GM18951 (cell line): Measurements from ENCODE around the gene PSMD6.

Experiments
- POLR2A ChIP-seq: IDR thresholded peaks from 4 replicates; pipeline ENCODE4 v1.6.1; 2011; ENCODE audit warnings: mild to moderate bottlenecking; ENCODE audit not compliant: insufficient read length, insufficient read depth; ENCODE audit errors: extremely low read depth
- in situ Hi-C: fragments of 300-500 bp; cut with MboI; formaldehyde crosslinking; loops from one replicate; pipeline ENCODE4 v1.12.0; 2022; ENCODE audit warnings: low sequenced_read_pairs, mixed read lengths, inconsistent platforms; ENCODE audit not compliant: unreplicated experiment

Gene PSMD6

DNA sequence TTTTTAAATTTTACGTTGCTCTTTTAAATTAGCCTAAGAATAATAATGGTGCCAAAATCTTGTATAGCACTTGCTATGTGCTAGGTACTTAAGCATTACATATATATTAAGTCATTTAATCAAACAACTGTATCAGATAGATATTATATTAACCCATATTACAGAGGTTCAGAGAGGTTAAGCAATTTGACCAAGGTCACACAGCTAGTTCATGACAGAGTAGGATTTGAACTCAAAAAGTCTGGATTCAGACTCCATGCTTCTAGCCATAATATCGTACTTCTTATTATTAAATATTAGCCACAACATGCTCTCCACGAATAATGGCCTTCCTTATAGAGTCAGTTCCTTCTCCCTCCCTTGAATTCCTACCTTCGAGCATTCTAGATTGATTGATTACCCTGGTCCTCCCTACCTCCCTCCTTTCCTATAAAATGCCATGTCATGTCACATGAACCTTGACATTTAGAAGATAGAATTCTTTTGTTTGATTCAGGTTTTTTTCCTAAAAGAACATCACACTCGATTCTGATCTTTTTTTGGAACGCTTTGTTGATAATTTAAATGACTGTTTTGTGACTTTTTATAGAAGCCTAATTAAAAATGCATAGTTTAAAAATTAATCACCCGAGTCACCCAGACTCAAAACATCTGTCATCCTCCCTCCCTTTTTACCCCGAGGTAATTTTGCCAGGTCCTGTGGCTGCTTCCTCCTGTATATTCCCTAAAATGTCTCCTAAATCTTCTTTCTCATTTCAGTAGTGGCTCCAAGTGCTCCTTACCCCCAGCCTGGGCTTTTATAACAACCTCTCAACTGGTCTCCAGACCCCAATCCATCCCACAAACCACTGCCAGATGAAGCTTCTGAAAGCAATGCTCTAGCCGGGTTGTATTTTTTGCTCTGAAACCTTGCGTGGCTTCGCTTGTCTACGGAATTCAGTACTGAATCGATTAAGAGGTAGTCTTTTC, 8.5 kb upstream of the PSMD6 start:
- in situ Hi-C loops = loop anchor here (10.0 to 25.0 kb wide), 2 partner anchors 355 to 463 kb away; no protein-coding TSS in a partner anchor
- no peak for TF ChIP-seq POLR2A

DNA sequence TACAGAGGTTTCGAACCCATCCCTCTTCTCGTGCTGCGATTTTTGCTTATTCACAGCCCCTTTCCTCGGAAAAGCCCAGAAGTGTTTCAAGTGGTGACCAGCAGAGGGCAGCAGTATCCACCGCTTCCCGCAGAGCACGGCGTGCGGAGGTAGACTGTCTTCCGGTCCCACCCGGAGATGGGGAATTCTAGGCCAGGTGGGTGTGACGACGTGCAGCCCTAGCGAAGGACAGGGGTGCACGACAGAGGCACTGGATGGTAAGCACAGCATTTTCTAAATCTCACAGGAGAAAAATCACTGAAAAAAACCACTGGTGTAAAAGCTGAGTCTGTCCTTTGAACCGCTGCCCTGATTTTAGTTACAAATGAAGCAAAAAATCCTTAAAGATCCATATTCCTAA, 7.4 kb upstream of the PSMD6 start:
- TF ChIP-seq POLR2A = no peak
- in situ Hi-C loops = loop anchor here (10.0 to 25.0 kb wide), 2 partner anchors 357 to 464 kb away; no protein-coding TSS in a partner anchor

DNA sequence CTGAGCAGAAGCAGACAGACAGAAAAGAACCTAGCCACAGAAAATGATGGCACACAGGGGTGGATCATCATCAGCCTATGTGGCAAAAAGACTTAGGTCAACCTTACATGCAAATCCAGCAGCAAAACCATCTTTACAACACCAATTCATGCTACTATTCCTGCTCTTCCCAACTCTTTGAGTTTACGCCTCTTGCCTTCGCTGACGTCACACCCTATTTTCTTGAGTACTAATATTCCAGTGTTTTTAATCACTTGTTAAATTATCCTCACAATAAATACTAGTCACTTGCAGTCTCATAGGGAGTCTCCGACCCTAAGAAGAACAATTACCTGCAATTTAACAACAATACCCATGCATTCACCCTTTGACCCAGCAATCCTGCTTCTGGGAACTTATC, 6.0 kb upstream of the PSMD6 start:
- no peak for TF ChIP-seq POLR2A
- in situ Hi-C loops = loop anchor here (25.0 kb wide), 1 partner anchor 358 kb away; no protein-coding TSS in a partner anchor

DNA sequence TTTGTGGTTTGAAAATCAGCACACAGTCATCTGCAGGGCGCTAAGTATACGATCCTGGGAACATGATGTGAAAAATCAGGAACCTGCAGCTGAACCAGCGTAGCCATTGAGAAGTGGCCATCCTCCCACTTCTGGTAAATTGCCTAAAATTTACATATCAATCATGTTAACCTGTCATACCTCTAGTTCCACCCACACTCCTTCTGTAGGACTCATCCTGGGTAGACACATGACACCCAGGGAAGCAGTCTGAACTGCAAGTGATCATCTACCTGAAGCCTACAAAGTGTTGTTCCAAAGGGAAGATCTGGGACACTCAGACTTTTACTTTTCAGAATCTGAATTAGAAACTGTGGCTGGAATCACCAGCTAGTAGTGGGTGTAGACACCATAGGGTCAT, 5.5 kb upstream of the PSMD6 start:
- in situ Hi-C loops = loop anchor here (25.0 kb wide), 1 partner anchor 359 kb away; no protein-coding TSS in a partner anchor
- TF ChIP-seq POLR2A = no peak

DNA sequence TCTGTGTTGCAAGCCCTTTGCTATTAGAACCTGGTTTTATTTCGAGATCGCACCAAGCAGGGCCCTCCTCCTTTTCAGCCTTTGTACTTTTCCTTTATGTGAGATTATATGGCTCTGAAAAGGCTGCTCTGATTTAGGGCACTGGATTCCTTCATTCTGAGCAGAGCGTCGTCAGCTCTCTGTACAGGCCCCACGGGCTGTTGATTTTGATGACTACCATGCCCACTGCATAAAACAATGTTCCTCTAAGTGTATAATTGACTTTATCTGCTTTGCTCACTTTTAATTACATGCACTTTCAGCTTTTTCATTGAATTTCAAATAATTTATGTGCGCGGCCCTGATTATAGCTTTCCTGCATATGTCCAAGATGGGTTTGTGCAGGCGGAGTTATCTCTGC, 4.4 kb upstream of the PSMD6 start:
- in situ Hi-C loops = loop anchor here (25.0 kb wide), 1 partner anchor 360 kb away; no protein-coding TSS in a partner anchor
- TF ChIP-seq POLR2A = no peak

DNA sequence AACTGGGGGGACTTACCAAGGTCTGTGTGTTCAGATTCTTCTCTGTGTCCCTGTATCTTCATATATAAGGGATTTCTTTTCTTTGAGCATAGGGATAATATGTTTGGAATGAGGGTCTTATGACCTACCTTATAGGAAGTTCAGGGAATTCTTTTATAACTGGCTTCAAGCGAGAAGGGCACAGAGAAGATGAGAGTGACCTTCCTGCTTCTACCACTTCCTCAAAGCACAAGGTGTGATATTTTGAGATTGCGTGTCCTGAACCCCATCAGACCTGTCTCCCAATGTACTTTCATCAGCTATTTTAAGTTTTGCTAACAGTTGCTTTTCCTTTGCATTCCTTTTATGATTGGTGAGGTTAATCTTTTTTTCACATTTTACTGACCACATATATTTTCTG, 3.1 kb upstream of the PSMD6 start:
- in situ Hi-C loops = loop anchor here (25.0 kb wide), 1 partner anchor 361 kb away; no protein-coding TSS in a partner anchor
- no peak for TF ChIP-seq POLR2A

DNA sequence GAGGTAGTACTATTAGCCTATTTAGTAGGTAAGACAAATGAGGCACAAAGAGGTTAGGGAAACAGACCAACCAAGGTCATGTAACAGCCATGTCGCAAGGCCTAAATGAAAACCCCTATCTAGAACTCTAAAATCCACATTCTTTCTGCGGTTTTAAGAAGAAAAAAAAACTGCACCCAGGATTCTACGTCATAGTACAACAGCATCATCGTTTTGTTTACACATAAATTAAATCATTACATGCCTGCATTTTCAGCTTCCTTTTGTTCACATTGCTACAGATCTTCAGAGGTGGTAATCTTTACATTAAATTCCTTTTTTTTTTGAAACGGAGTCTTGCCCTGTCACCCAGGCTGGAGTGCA, 548 bp upstream of the PSMD6 start:
- no peak for TF ChIP-seq POLR2A
- in situ Hi-C loops = loop anchor here (25.0 kb wide), 1 partner anchor 662 kb away; no protein-coding TSS in a partner anchor

DNA sequence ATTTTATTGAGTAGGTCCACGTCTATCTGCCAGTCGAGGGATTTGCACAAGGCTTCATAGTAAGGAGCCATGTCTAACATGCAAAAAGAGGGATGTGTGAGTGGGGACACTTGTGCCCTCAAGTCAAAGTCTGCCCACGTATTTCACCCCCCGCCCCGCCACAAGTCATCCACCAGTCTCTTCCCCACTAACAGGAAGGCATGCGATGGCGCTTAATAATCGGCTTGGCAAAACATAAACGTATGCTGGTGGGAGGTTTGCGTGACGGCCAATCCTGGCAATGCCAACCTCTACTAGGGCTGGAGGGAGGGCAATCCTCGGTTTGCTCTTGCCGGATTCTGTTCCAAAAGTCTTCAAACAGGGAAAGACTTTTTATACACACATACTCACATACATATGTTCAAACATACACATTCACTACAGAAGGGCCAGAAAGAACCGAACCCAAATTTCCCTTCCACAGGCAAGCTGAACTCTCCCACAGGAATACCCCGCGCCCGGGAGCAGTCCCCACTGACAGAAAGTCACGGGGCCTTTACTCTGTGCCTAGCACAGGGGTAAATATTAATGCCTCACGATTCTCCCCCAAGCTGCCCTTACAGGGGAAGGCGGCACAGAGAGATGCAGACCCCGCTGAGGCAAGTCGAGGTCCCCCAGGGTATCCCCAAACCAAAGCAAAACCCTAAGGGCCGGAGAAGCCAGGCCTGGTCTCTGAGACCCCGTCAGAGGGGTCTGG, 675 bp downstream of the PSMD6 start:
- in situ Hi-C loops = loop anchor here (25.0 kb wide), 1 partner anchor 660 kb away; no protein-coding TSS in a partner anchor
- no peak for TF ChIP-seq POLR2A

DNA sequence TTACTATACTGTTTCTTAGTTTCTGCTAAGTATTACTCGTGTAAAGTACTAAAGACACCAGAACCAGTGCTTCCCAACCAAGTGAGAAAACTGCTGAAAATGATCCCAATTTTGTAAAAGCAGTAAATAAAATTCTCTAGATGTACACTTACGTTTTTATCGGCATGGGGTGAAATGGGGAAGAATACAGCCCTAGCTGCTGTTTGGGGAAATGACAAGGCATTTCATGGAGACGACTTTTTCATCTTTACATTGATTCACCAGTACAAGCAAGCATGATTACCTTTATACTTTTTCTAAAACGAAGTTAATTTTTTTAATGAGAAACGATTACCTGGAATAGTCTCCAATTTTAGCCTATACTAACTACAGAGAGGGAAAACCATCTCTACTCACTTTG, 1.4 kb downstream of the PSMD6 start:
- in situ Hi-C loops = loop anchor here (25.0 kb wide), 1 partner anchor 660 kb away; no protein-coding TSS in a partner anchor

DNA sequence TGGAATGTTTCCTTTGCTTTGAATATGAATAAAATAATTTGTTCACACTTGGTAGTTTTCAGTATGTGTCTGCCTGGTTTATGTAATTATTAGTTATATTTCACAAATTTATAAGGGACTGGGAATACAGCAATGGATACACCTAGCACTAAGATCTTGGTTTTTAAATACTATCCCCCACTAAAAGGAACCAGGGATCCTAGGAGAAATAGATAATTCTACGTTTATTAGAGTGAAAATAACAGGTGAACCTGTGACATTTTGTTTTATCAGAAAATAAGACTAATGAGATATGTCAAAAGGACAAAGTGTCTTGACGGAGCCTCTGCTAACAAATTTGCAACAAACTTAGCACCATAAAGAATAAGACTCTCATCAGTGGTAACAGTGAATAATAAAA, 3.4 kb downstream of the PSMD6 start:
- no peak for TF ChIP-seq POLR2A
- in situ Hi-C loops = loop anchor here (25.0 kb wide), 1 partner anchor 658 kb away; no protein-coding TSS in a partner anchor

More for the DNA sequence above, 1.4 kb downstream of the PSMD6 start:
- TF ChIP-seq POLR2A = no peak

DNA sequence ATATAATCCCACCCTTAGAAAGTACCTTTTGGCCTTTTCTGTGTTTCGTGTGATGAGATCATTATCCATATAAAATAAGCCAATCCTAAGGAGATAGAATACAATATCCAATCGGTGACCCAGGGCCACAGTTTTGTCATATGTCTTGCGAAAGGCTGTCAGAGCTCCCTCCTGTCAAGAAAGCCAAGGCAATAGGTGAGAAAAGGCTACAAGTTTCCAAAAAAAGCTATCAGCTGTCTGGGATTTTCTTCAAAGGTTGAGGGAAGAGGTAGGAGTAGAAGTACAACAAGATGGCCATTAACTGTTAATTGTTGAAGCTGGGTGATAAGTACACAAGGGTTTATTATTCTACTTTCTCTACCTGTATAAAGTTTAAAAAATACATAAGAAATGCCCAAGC, 4.0 kb downstream of the PSMD6 start:
- no peak for TF ChIP-seq POLR2A
- in situ Hi-C loops = loop anchor here (25.0 kb wide), 1 partner anchor 657 kb away; no protein-coding TSS in a partner anchor

DNA sequence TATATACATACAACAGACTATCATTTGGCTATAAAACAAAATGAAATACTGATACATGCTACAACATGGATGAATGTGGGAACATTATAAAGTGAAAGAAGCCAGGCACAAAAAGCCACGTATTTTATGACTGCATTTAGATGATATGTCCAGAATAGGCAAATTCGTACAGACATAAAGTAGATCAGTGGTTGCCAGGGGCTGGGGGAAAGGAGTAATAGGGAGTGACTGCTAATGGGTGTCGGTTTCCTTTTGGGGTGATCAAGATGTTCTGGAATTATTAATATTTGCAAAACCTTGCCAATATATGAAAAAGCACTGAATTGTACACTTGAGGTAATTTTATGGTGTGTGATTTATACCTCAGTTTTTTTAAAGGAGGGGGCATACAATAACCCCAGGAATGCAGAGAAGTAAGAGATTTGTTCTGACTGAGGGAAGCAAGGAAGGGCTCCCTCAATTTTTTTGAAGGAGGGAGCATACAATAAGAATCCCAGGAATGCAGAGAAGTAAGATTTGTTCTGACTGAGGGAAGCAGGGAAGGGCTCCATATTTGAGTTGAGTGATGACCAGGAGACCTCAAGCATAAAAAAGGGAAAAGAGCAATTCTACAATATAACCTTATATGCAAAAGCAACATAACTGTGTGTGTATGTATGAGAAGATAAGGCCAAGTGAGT, 6.2 kb downstream of the PSMD6 start:
- in situ Hi-C loops = loop anchor here (25.0 kb wide), 1 partner anchor 655 kb away; no protein-coding TSS in a partner anchor
- no peak for TF ChIP-seq POLR2A

DNA sequence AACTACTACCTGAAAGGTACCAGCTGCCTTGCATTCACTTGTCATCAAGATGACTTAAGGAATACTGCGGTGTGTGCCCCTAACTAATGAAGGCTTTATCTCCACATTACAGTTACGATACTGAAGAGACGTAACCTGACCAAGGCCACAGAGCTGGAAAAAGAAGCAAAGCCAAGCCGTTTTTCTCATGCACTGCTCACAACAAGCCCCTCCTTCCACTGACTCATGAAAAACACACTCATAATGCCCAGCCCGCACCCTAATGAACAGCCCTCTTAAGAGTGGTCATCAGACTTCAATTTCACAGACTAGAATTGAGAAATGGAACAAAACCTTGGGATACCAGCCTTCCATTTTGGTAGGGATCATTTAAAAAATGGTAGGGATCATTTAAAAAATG, 11.6 kb downstream of the PSMD6 start:
- TF ChIP-seq POLR2A = no peak
- in situ Hi-C loops = loop anchor here (25.0 kb wide), 1 partner anchor 649 kb away; no protein-coding TSS in a partner anchor

DNA sequence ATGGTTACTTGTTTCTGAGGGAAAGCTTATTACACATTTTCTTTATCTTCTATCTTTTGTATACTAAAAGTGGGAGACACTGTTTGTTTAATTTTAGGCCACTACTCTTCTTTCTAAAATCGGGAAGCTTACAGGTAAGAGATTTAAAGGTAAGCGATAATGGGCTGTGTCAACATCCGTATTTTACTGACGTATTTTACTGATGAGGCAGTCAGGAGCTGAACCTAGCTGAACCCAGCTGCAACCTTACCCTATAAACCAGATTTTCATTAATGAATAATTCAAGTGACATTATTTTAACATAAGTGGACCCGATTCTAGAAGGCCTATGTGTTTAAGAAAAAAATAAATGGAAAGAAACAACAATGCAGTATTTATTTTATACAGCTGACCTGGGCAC, 13.1 kb downstream of the PSMD6 start:
- no peak for TF ChIP-seq POLR2A
- in situ Hi-C loops = loop anchor here (25.0 kb wide), 1 partner anchor 648 kb away; no protein-coding TSS in a partner anchor
